HepG2 (cell line): ENCODE measurements around the gene DNAJC10. TPM values are rescaled to one million over a fixed set of nuclear protein-coding genes. Genes with fewer than 3 reads are reported as not detected.
A peak's percentile ranks its signal among the peaks of the same experiment; 100 is the strongest.

Source experiments
- ATAC-seq: fragments of 200-7000 bp; cut with Tn5 transposase; 3 replicates; pipeline ENCODE4 v1.9.1; 2020; ENCODE audit warnings: mild to moderate bottlenecking, moderate library complexity
- BruUV-seq: library from RNA; stranded (reverse); fragments of 400-500 nt; replicated peaks from 2 replicates; lab custom pipeline; 2021; lab: Mats Ljungman, UMichigan
- CTCF ChIA-PET: fragments of 300-600 bp; formaldehyde crosslinking; extraction: SDS; loops from one replicate; lab custom pipeline; 2021; ENCODE audit warnings: low total read pairs, inconsistent platforms, low intra/inter-chr PET ratio; lab: Yijun Ruan, JAX
- POLR2A ChIA-PET: fragments of 350-600 bp; sonication (Branson Sonifier 250); formaldehyde crosslinking; loops from one replicate; lab custom pipeline; 2020; ENCODE audit warnings: antibody characterized with exemption, inconsistent platforms; lab: Yijun Ruan, JAX
- DNase-seq: peaks from one replicate; pipeline ENCODE4 v3.0.0-alpha.2; 2015; ENCODE audit warnings: low spot score
- FAIRE-seq: peaks from 3 replicates; lab custom pipeline; 2011; peaks lifted over from hg19 to GRCh38; lab: Jason Lieb, UNC
- H2AFZ ChIP-seq: one replicate; pipeline ENCODE4 v1.6.1; 2011; ENCODE audit warnings: low read length, inconsistent platforms
- H3K27ac ChIP-seq: fragments of 300-600 bp; 3 replicates; pipeline ENCODE4 v1.8.0; 2011; ENCODE audit warnings: mixed run types, mild to moderate bottlenecking, mixed read lengths, low read length, inconsistent platforms; ENCODE audit not compliant: insufficient read depth; ENCODE audit errors: extremely low read length
- H3K27me3 ChIP-seq, 2 experiments: fragments of 200-600 bp in 1 of 2; 2 replicates in 1 of 2; 3 replicates in 1 of 2; pipeline versions ENCODE4 v1.6.0 to v1.8.0; 2011; ENCODE audit warnings: low read length in 2 of 2, mild to moderate bottlenecking in 2 of 2, moderate library complexity in 2 of 2, inconsistent platforms in 1 of 2; ENCODE audit not compliant: insufficient read depth in 2 of 2, control insufficient read depth in 1 of 2
- H3K36me3 ChIP-seq, 2 experiments: fragments of 200-600 bp in 1 of 2; replicated peaks in 1 of 2; 2 replicates in 1 of 2; 3 replicates in 1 of 2; pipeline versions ENCODE4 v1.5.1 to v1.8.0; 2011; ENCODE audit warnings: low read length in 2 of 2, inconsistent platforms in 1 of 2; ENCODE audit not compliant: insufficient read depth in 2 of 2, control insufficient read depth in 1 of 2
- H3K4me1 ChIP-seq: 2 replicates; pipeline ENCODE4 v1.5.1; 2012; ENCODE audit warnings: low read length, inconsistent platforms; ENCODE audit not compliant: insufficient read depth
- H3K4me2 ChIP-seq: 2 replicates; pipeline ENCODE4 v1.6.0; 2011; ENCODE audit warnings: low read depth, low read length, inconsistent platforms
- H3K4me3 ChIP-seq, 3 experiments: fragments of 200-600 bp in 1 of 3; sonication (generic), shearing (Covaris generic) in 1 of 3; replicated peaks in 1 of 3; 2 replicates each; pipeline ENCODE4 v1.5.1; 2011 to 2016; ENCODE audit warnings: low read length in 3 of 3, inconsistent platforms in 2 of 3, low read depth in 2 of 3, mild to moderate bottlenecking in 2 of 3, control low read depth in 1 of 3, mixed read lengths in 1 of 3; ENCODE audit not compliant: insufficient read depth in 1 of 3
- H3K79me2 ChIP-seq: one replicate; pipeline ENCODE4 v1.6.1; 2011; ENCODE audit warnings: low read length, inconsistent platforms; ENCODE audit not compliant: insufficient read depth
- H3K9ac ChIP-seq: 2 replicates; pipeline ENCODE4 v1.6.0; 2011; ENCODE audit warnings: mild to moderate bottlenecking, low read depth, low read length, inconsistent platforms; ENCODE audit not compliant: insufficient read depth
- H3K9me3 ChIP-seq: 2 replicates; pipeline ENCODE4 v1.5.1; 2012; ENCODE audit warnings: mild to moderate bottlenecking, low read length
- H4K20me1 ChIP-seq: 2 replicates; pipeline ENCODE4 v1.6.0; 2011; ENCODE audit warnings: inconsistent platforms, mild to moderate bottlenecking, low read length, moderate library complexity; ENCODE audit not compliant: insufficient read depth
- KMT2B ChIP-seq: IDR thresholded peaks from 2 replicates; pipeline ENCODE4 v1.6.1; 2016; ENCODE audit warnings: missing genetic modification reagents, missing compliant biosample characterization
- ZBTB40 ChIP-seq, 2 experiments: fragments of 450-650 bp in 1 of 2; sonication (generic) in 1 of 2; formaldehyde crosslinking in 1 of 2; IDR thresholded peaks; 2 replicates each; pipeline versions ENCODE4 v1.6.1 to v1.8.0; 2016 to 2022; ENCODE audit warnings: antibody characterized with exemption in 1 of 2, mild to moderate bottlenecking in 1 of 2, missing genetic modification reagents in 1 of 2
- ZNF703 ChIP-seq: sonication (generic); formaldehyde crosslinking; IDR thresholded peaks from 2 replicates; pipeline ENCODE4 v1.5.1; 2020; ENCODE audit warnings: missing genetic modification reagents, mild to moderate bottlenecking, moderate library complexity, borderline replicate concordance
- whole genome bisulfite sequencing: methylation state at CpG from one replicate; pipeline ENCODE4 v1.1.6; 2017; ENCODE audit warnings: low lambda C conversion rate; 5-methylcytosine and 5-hydroxymethylcytosine counted together
- in situ Hi-C: cut with HindIII; loops from 2 replicates; pipeline ENCODE4 v1.10.0; 2017; ENCODE audit warnings: low pct_unique_long_range_greater_than_20kb; ENCODE audit not compliant: extremely low pct_ligation_motif_present
- intact Hi-C: fragments of 100-400 bp; cut with micrococcal nuclease; formaldehyde crosslinking; loops from one replicate; pipeline ENCODE4 v1.10.0; 2022; ENCODE audit not compliant: unreplicated experiment
- polyA plus RNA-seq, 8 experiments: library from polyadenylated mRNA; depleted of rRNA in 3 of 8; stranded (reverse) in 7 of 8; unstranded in 1 of 8; fragments of >200 nt; fragmentation: Illumina TruSeq in 4 of 8; extraction: Trizol in 4 of 8; gene quantifications; 2 replicates each; pipeline versions ENCODE4 v1.2.1 to v1.2.3, GENCODE V29; 2011 to 2016; ENCODE audit warnings: low read depth in 4 of 8, missing spikeins in 1 of 8, mixed read lengths in 1 of 8; ENCODE audit not compliant: insufficient read depth in 1 of 8
- total RNA-seq, 5 experiments: library from RNA; depleted of rRNA; stranded (reverse); fragments of >200 nt; fragmentation: Illumina TruSeq; extraction: Trizol; gene quantifications; 2 replicates each; pipeline ENCODE4 v1.2.3, GENCODE V29; 2016; ENCODE audit warnings: low read depth in 1 of 5
- TF ChIP-seq, protein P1 (sequence below): sonication (generic); formaldehyde crosslinking; IDR thresholded peaks from 2 replicates; pipeline ENCODE4 v1.4.0; 2020; ENCODE audit warnings: missing genetic modification reagents
- TF ChIP-seq, protein P2 (sequence below): IDR thresholded peaks from 2 replicates; pipeline ENCODE4 v1.6.1; 2012; ENCODE audit warnings: inconsistent platforms

The DNAJC10 gene
- total and polyA plus RNA-seq, 2 of the 13 experiments (the other 11 are each of a cell fraction or from before 2014, with no cell fraction given): 44.1 to 178 TPM

DNA sequence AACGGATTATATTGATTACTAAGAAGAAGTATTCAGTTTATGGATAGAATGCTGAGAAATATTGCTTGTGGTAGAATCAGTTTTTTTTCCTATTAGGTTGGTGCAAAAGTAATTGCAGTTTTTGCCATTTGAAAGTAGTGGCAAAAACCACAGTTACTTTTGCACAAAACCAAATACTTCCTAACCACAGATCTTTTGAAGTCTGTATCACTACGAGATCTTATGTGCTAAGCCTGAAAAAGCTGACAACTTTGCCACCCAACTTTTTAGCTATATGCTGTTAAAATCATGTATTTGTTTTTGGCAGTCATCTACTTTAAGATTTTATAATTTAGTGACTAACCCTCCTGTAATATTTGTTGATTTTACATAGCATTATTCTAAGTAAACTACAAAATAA is 24.6 kb downstream of the DNAJC10 start:
- Histone ChIP-seq H3K9ac (no peak overlapping the region), H3K9me3 (no peaks in the 10 kb centered on the region), H4K20me1 (no peaks in the 10 kb centered on the region), H3K4me2 (no peak overlapping the region), H3K4me3 (no peak overlapping the region), H3K79me2 (no peaks in the 10 kb centered on the region), H3K36me3 (peaks cover 16 to 56% of the 10 kb centered on the region in 2 experiments), H3K4me1 (no peaks in the 10 kb centered on the region), H2AFZ (no peak overlapping the region), H3K27ac (no peak overlapping the region)
- in situ Hi-C loops (no loop called here), intact Hi-C loops (no loop called here)
- BruUV-seq: no TSS peak
- ATAC-seq (no peak), DNase-seq (no peak)
- TF ChIP-seq ZBTB40 (IDR thresholded peaks at IDR 0.05) (peak; percentile 26; the same call in 1 of the 2 replicates), ZBTB40 (CRISPR knock-in tag; IDR thresholded peaks at IDR 0.05) (no peak), ZNF703 (CRISPR knock-in tag) (no peak), KMT2B (CRISPR knock-in tag) (no peak)
- TF ChIP-seq, protein P1, sequence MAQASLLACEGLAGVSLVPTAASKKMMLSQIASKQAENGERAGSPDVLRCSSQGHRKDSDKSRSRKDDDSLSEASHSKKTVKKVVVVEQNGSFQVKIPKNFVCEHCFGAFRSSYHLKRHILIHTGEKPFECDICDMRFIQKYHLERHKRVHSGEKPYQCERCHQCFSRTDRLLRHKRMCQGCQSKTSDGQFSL: no peak
- TF ChIP-seq, protein P2, sequence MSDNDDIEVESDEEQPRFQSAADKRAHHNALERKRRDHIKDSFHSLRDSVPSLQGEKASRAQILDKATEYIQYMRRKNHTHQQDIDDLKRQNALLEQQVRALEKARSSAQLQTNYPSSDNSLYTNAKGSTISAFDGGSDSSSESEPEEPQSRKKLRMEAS: no peak
- TF ChIP-seq, all 625 proteins: peak for 1
- no peak for FAIRE-seq
- CTCF ChIA-PET: no interaction called here
- 94% methylated on average over 2 of the region's 2 CpGs for WGBS
- H3K27me3 ChIP-seq: no peaks in the 10 kb centered on the region
- POLR2A ChIA-PET: no interaction called here
